OCI-LY7 (cell line): ENCODE measurements around the gene STXBP5.

Experiments
- EZH2phosphoT487 ChIP-seq: fragments of 200-600 bp; sonication (generic); IDR thresholded peaks from 2 replicates; pipeline ENCODE4 v1.6.1; 2018; ENCODE audit warnings: low read depth, borderline replicate concordance, mild to moderate bottlenecking, mixed run types, antibody characterized with exemption, low read length, moderate library complexity, mixed read lengths
- TF ChIP-seq, protein P1 (sequence below): fragments of 200-600 bp; sonication (generic); conservative IDR thresholded peaks from 2 replicates; pipeline ENCODE4 v1.5.1; 2014; ENCODE audit warnings: mild to moderate bottlenecking, antibody characterized with exemption, low read length, moderate library complexity, mixed read lengths

- TF ChIP-seq, protein P1, sequence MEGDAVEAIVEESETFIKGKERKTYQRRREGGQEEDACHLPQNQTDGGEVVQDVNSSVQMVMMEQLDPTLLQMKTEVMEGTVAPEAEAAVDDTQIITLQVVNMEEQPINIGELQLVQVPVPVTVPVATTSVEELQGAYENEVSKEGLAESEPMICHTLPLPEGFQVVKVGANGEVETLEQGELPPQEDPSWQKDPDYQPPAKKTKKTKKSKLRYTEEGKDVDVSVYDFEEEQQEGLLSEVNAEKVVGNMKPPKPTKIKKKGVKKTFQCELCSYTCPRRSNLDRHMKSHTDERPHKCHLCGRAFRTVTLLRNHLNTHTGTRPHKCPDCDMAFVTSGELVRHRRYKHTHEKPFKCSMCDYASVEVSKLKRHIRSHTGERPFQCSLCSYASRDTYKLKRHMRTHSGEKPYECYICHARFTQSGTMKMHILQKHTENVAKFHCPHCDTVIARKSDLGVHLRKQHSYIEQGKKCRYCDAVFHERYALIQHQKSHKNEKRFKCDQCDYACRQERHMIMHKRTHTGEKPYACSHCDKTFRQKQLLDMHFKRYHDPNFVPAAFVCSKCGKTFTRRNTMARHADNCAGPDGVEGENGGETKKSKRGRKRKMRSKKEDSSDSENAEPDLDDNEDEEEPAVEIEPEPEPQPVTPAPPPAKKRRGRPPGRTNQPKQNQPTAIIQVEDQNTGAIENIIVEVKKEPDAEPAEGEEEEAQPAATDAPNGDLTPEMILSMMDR = no peak
- TF ChIP-seq EZH2phosphoT487 = no peak
Observed at GRCh38 chr6:147231589-147231988, 27.4 kb downstream of the STXBP5 start.
